ENCODE results near the gene ZKSCAN3.
"Not testable (repeated sequence)": the region's sequence is repeated elsewhere in the genome, so short reads cannot be mapped to it uniquely, and the experiment has no call there.

ZKSCAN3 gene

DNA sequence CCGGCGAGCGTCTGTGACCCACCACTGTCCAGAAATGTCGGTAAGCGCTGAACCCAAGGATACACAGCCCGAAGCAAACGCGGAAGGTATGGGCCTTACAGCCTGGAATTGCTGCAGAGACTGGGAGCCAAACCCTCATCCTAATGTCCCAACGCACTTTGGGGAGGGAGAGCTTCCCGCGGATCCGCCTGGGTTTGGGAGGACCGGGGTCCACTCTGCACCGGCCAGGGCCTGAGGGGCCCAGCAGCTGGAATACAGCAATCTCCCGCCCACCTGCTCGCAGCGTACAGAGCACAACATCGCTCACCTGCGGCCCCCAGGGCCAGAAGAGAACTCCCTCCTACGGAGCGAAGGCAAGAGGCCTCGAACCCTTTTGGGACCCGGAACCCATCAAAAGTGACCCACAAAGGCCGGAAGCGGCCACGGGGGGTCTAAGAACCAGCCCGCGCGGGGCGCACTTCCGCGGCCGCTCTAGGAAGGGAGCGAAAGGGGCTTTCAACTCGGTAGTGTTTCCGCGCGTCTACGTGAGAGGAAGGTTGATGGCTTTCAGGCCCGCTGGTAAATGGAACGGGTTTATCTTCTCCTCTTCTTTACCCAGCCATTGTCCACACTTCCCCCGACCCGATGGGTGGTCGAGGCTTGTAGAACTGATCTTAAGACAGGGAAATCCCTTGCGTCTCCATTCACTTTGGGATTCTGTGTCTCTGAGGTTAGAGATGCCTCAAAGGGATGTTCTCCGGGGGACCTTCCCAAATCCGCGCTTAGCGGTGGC is 49.8 kb downstream of the ZKSCAN3 start, which contains the start of gene ZSCAN12:
TSS of gene ZSCAN12 (minus strand) at position 398 of the 772 bp plus-strand sequence. CDS start 1,342 bp downstream, outside the sequence.
- peaks cover 0 to 10% of the 10 kb centered on the region in 2 donors for H3K36me3 ChIP-seq (ENCODE audit: control insufficient read depth in 2 of 2, insufficient read depth in 2 of 2, low read length in 2 of 2)
- H3K9ac ChIP-seq (ENCODE audit: low read length in 2 of 2) = peak within 1 kb of the TSS; percentile 92 to 93
- no peaks in the 10 kb centered on the region for H3K9me3 ChIP-seq (ENCODE audit: control insufficient read depth in 2 of 2, low read length in 2 of 2)
- peak within 1 kb of the TSS; percentile 37 for H3K27ac ChIP-seq (ENCODE audit: low read length)
- peaks cover 13% of the 10 kb centered on the region for H3K4me1 ChIP-seq (ENCODE audit: control insufficient read depth, insufficient read depth, low read length)
- peak within 1 kb of the TSS; percentile 96 to 98 for H3K4me3 ChIP-seq (ENCODE audit: low read length in 2 of 2)
- H3K27me3 ChIP-seq (ENCODE audit: control insufficient read depth in 1 of 2, insufficient read depth in 2 of 2, low read length in 2 of 2) = no peaks in the 10 kb centered on the region

DNA sequence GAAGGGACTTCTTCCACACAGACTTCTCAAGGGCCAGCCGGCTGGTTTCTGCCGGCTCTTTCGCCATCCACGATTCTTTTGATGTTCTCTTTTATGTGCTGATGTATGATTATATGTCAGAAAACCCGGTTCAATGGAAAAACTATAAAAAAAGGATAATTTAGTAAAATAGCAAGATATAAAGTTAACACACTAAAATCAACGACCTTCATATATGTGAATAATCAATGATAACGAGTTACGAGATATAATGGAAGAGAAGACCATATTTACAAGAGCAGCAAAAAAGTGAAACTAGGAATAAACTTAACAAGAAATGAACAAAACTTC is 50.3 kb downstream of the ZKSCAN3 start:
- peaks cover 0 to 10% of the 10 kb centered on the region in 2 donors for H3K36me3 ChIP-seq (ENCODE audit: control insufficient read depth in 2 of 2, insufficient read depth in 2 of 2, low read length in 2 of 2)
- no peaks in the 10 kb centered on the region for H3K9me3 ChIP-seq (ENCODE audit: control insufficient read depth in 2 of 2, low read length in 2 of 2)
- peaks cover 13% of the 10 kb centered on the region for H3K4me1 ChIP-seq (ENCODE audit: control insufficient read depth, insufficient read depth, low read length)
- H3K9ac ChIP-seq (ENCODE audit: low read length in 2 of 2) = peak overlapping the region; percentile 92 to 93
- no peaks in the 10 kb centered on the region for H3K27me3 ChIP-seq (ENCODE audit: control insufficient read depth in 1 of 2, insufficient read depth in 2 of 2, low read length in 2 of 2)
- H3K4me3 ChIP-seq (ENCODE audit: low read length in 2 of 2) = peak overlapping the region; percentile 96 to 98
- peak overlapping the region; percentile 37 for H3K27ac ChIP-seq (ENCODE audit: low read length)

DNA sequence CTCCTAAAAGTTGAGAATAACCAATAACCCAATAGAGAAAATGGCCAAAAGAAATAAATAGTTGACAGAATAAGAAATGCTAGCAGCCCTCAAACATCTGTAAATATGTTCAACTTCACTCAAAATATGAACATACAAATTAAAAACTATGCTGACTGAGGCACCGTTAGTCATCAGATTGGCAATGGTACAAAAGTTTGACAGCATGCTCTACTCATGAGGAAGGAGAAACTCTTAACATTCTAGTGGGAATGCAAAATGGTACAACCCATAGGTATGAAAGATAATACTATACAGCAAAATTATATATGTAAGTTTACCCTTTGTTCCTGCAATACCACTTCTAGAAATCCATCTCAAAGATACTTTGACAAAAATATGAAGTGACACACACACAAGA is 51.4 kb downstream of the ZKSCAN3 start:
- no peak overlapping the region for H3K9ac ChIP-seq (ENCODE audit: low read length in 2 of 2)
- H3K27me3 ChIP-seq (ENCODE audit: control insufficient read depth in 1 of 2, insufficient read depth in 2 of 2, low read length in 2 of 2) = no peaks in the 10 kb centered on the region
- H3K9me3 ChIP-seq (ENCODE audit: control insufficient read depth in 2 of 2, low read length in 2 of 2) = no peaks in the 10 kb centered on the region
- peaks cover 13% of the 10 kb centered on the region for H3K4me1 ChIP-seq (ENCODE audit: control insufficient read depth, insufficient read depth, low read length)
- no peak overlapping the region for H3K27ac ChIP-seq (ENCODE audit: low read length)
- no peak overlapping the region for H3K4me3 ChIP-seq (ENCODE audit: low read length in 2 of 2)
- H3K36me3 ChIP-seq (ENCODE audit: control insufficient read depth in 2 of 2, insufficient read depth in 2 of 2, low read length in 2 of 2) = peaks cover 0 to 10% of the 10 kb centered on the region in 2 donors

DNA sequence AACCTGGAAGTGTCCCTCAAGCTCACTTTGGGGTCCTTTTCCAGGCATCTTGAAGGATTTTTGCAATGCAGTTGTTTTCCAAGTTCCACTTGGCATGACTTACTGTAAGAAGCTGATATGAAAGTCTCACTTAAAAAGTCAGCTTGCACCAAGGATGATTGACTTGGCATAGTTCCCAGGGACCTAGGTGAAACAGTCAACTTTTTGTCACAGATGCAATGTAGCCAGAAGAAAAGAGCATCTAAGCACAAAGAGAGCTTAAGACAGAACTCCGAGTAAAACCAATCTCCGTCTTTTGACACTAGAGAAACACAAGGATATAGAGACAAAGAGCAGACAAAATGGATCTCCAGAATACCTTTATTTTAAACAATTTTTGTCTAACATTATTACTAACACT is 52.5 kb downstream of the ZKSCAN3 start:
- no peaks in the 10 kb centered on the region for H3K9me3 ChIP-seq (ENCODE audit: control insufficient read depth in 2 of 2, low read length in 2 of 2)
- H3K27ac ChIP-seq (ENCODE audit: low read length) = no peak overlapping the region
- peaks cover 7% of the 10 kb centered on the region for H3K4me1 ChIP-seq (ENCODE audit: control insufficient read depth, insufficient read depth, low read length)
- peaks cover 0 to 3% of the 10 kb centered on the region in 2 donors for H3K27me3 ChIP-seq (ENCODE audit: control insufficient read depth in 1 of 2, insufficient read depth in 2 of 2, low read length in 2 of 2)
- H3K36me3 ChIP-seq (ENCODE audit: control insufficient read depth in 2 of 2, insufficient read depth in 2 of 2, low read length in 2 of 2) = peaks cover 0 to 7% of the 10 kb centered on the region in 2 donors
- no peak overlapping the region for H3K4me3 ChIP-seq (ENCODE audit: low read length in 2 of 2)
- no peak overlapping the region for H3K9ac ChIP-seq (ENCODE audit: low read length in 2 of 2)

DNA sequence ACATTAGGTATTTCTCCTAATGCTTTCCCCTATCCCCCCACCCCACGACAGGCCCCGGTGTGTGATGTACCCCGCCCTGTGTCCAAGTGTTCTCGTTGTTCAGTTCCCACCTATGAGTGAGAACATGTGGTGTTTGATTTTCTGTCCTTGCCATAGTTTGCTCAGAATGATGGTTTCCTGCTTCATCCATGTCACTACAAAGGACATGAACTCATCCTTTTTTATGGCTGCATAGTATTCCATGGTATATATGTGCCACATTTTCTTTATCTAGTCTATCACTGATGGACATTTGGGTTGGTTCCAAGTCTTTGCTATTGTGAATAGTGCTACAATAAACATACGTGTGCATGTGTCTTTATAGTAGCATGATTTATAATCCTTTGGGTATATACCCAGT is 54.2 kb downstream of the ZKSCAN3 start:
- H3K27ac ChIP-seq (ENCODE audit: low read length); H3K9ac ChIP-seq (ENCODE audit: low read length in 2 of 2); H3K27me3 ChIP-seq (ENCODE audit: control insufficient read depth in 1 of 2, insufficient read depth in 2 of 2, low read length in 2 of 2); H3K9me3 ChIP-seq (ENCODE audit: control insufficient read depth in 2 of 2, low read length in 2 of 2); H3K36me3 ChIP-seq (ENCODE audit: control insufficient read depth in 2 of 2, insufficient read depth in 2 of 2, low read length in 2 of 2); H3K4me1 ChIP-seq (ENCODE audit: control insufficient read depth, insufficient read depth, low read length); H3K4me3 ChIP-seq (ENCODE audit: low read length in 2 of 2): not testable (repeated sequence)

DNA sequence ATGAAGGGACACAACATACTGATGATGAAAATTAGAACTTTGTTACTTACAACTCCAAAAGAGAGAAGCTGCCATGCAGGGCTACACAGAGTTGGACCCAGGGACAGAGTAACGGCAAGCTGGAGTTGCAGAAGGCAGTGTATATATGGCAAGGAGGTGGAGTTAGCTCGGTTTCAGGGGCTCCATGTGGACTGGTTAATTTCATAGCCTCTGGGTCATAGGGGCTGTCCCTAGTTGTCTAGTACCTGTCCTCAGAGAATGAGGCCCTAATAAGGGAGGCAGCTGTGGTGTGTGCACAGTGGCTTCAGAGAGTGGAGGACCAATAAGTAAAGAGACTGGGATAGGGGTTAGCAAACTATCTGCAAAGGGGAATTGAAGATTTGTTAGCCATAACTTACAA is 57.7 kb downstream of the ZKSCAN3 start:
- Histone ChIP-seq H3K27me3 (ENCODE audit: control insufficient read depth in 1 of 2, insufficient read depth in 2 of 2, low read length in 2 of 2) (peaks cover 0 to 3% of the 10 kb centered on the region in 2 donors), H3K4me1 (ENCODE audit: control insufficient read depth, insufficient read depth, low read length) (no peaks in the 10 kb centered on the region), H3K9ac (ENCODE audit: low read length in 2 of 2) (no peak overlapping the region)

DNA sequence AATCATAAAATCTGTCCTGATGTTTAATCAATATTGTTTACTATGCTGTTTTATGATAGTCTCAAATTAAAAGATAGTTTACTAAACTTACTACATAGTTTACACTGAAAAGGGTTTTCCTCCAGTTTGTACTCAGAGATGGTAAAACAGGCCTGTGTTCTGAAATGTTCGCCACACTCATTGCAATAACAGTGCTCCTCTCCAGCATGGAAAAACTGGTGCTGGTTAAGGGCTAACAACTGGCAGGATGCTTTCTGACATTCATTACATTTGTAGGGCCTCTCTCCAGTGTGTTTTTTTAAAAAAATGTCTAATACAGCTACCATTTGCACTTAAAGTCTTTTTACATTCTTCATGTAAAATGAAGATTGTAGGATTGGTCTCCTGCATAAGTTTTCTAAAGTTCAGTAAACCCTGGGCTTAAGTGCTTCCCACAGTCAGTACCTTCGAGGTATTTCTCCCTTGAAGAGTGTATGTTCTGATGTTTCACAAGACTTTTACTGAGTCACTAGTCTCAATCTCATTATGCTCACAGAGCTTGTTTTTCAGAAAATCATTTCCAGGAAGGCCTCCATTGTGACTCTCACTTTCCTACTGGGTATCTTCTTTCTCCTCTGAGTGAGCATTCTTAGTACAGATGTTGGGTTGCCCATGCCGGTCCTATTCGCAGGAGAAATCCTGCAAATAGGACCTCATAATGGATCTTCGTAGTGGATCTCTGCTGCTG is 58.5 kb downstream of the ZKSCAN3 start:
- Histone ChIP-seq H3K9me3 (ENCODE audit: control insufficient read depth in 2 of 2, low read length in 2 of 2) (peaks cover 0 to 3% of the 10 kb centered on the region in 2 donors), H3K4me3 (ENCODE audit: low read length in 2 of 2) (no peak overlapping the region), H3K36me3 (ENCODE audit: control insufficient read depth in 2 of 2, insufficient read depth in 2 of 2, low read length in 2 of 2) (no peaks in the 10 kb centered on the region), H3K27ac (ENCODE audit: low read length) (no peak overlapping the region), H3K9ac (ENCODE audit: low read length in 2 of 2) (no peak overlapping the region), H3K27me3 (ENCODE audit: control insufficient read depth in 1 of 2, insufficient read depth in 2 of 2, low read length in 2 of 2) (peaks cover 0 to 3% of the 10 kb centered on the region in 2 donors), H3K4me1 (ENCODE audit: control insufficient read depth, insufficient read depth, low read length) (no peaks in the 10 kb centered on the region)

More for the DNA sequence above, 57.7 kb downstream of the ZKSCAN3 start:
- Histone ChIP-seq H3K4me3 (ENCODE audit: low read length in 2 of 2) (no peak overlapping the region), H3K27ac (ENCODE audit: low read length) (no peak overlapping the region), H3K36me3 (ENCODE audit: control insufficient read depth in 2 of 2, insufficient read depth in 2 of 2, low read length in 2 of 2) (no peaks in the 10 kb centered on the region), H3K9me3 (ENCODE audit: control insufficient read depth in 2 of 2, low read length in 2 of 2) (peaks cover 0 to 3% of the 10 kb centered on the region in 2 donors)

DNA sequence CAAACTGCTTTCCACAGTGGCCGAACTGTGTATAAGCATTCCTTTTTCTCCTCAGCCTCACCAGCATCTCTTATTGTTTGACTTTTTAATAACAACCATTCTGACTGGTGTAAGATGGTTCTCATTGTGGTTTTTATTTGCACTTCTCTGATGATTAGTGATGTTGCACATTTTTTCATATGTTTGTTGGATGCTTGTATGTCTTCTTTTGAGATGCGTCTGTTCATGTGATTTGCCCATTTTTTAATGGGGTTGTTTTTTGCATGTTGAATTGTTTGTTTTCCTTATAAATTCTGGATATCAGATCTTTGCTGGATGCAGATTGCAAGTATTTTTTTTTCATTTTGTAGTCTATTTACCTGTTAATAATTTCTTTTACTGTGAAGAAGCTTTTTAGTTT is 61.0 kb downstream of the ZKSCAN3 start:
- no peaks in the 10 kb centered on the region for H3K4me1 ChIP-seq (ENCODE audit: control insufficient read depth, insufficient read depth, low read length)
- H3K4me3 ChIP-seq (ENCODE audit: low read length in 2 of 2) = no peak overlapping the region
- peaks cover 0 to 3% of the 10 kb centered on the region in 2 donors for H3K27me3 ChIP-seq (ENCODE audit: control insufficient read depth in 1 of 2, insufficient read depth in 2 of 2, low read length in 2 of 2)
- no peak overlapping the region for H3K27ac ChIP-seq (ENCODE audit: low read length)
- H3K9ac ChIP-seq (ENCODE audit: low read length in 2 of 2) = no peak overlapping the region
- H3K9me3 ChIP-seq (ENCODE audit: control insufficient read depth in 2 of 2, low read length in 2 of 2) = peaks cover 0 to 3% of the 10 kb centered on the region in 2 donors
- no peaks in the 10 kb centered on the region for H3K36me3 ChIP-seq (ENCODE audit: control insufficient read depth in 2 of 2, insufficient read depth in 2 of 2, low read length in 2 of 2)

DNA sequence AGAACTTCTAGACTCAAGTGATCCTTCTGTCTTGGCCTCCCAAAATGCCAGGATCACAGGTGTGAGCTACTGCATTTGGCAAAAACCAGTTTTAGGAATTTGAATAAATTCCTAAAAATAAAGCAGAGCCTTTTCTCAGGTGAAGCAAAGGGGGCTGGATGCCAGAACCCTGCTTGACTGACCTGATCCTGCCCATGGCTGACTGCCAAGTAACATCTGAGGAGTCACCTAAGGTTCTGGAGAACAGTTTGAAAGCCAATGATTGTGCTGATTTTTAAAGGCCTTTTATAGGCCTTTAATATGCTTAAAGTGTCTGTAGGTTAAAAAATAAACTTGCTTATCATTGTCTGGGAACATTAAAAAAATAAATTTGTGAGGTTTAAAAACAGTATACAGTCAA is 63.9 kb downstream of the ZKSCAN3 start:
- Histone ChIP-seq H3K9me3 (ENCODE audit: control insufficient read depth in 2 of 2, low read length in 2 of 2) (peaks cover 0 to 3% of the 10 kb centered on the region in 2 donors), H3K27me3 (ENCODE audit: control insufficient read depth in 1 of 2, insufficient read depth in 2 of 2, low read length in 2 of 2) (no peaks in the 10 kb centered on the region), H3K36me3 (ENCODE audit: control insufficient read depth in 2 of 2, insufficient read depth in 2 of 2, low read length in 2 of 2) (no peaks in the 10 kb centered on the region), H3K27ac (ENCODE audit: low read length) (no peak overlapping the region), H3K9ac (ENCODE audit: low read length in 2 of 2) (no peak overlapping the region), H3K4me1 (ENCODE audit: control insufficient read depth, insufficient read depth, low read length) (no peaks in the 10 kb centered on the region), H3K4me3 (ENCODE audit: low read length in 2 of 2) (no peak overlapping the region)
